ENCODE data around the gene ENTPD6. TPM values are rescaled to one million over a fixed set of nuclear protein-coding genes. Genes with fewer than 3 reads are reported as not detected.
"Not testable (repeated sequence)": the region's sequence is repeated elsewhere in the genome, so short reads cannot be mapped to it uniquely, and the experiment has no call there.

The ENTPD6 gene
- total RNA-seq, 2 experiments from 2014 or later: 47.7 to 48.2 TPM

DNA sequence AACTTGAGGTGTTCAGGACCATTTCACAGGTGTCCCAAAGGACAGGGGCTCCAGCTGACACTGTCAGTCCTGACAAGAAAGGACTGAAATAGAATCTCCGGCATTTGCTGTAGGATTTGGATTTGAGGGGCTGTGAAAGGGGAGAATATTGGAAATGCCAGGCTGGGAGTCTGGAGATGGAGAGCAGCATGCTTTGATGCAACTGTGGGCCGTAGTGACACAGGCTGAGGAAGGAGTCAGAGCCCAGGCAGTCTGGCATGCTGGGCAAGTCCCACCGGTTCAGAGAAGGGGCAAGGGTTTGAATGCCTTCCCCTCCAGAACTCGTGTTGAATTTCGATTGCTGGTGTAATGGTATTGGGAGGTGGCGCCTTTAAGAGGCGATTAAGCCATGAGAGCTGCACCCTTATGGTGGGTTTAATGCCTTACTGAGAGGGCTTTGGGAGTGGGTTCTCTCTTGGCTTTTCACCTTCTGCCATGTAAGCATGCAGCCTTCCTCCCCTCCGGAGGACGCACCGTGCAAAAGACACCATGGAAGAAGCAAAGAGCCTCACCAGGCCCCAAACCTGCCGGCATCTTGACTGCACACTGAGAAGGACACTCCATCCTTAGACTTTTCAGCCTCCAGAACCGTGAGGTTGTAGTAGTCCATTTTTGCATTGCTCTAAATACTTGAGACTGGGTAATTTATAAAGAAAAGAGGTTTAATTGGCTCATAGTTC is 43.0 kb downstream of the ENTPD6 start:
- peaks cover 20% of the 10 kb centered on the region for H3K27me3 Mint-ChIP-seq
- peaks cover 20% of the 10 kb centered on the region for H3K4me1 Mint-ChIP-seq
- ChIA-PET POLR2A (interaction anchor here (1.9 to 2.7 kb wide), 2 partner anchors 9 to 42 kb away, joined by 4 to 12 read pairs; partner anchors contain the start of gene PYGB), CTCF (no interaction called here)
- no peaks in the 10 kb centered on the region for H3K36me3 Mint-ChIP-seq (ENCODE audit: low read depth)
- DNase-seq: no peak
- peak overlapping the region; percentile 86 for H3K27ac Mint-ChIP-seq
- no peak overlapping the region for H3K4me3 Mint-ChIP-seq
- H3K9me3 Mint-ChIP-seq: no peaks in the 10 kb centered on the region

DNA sequence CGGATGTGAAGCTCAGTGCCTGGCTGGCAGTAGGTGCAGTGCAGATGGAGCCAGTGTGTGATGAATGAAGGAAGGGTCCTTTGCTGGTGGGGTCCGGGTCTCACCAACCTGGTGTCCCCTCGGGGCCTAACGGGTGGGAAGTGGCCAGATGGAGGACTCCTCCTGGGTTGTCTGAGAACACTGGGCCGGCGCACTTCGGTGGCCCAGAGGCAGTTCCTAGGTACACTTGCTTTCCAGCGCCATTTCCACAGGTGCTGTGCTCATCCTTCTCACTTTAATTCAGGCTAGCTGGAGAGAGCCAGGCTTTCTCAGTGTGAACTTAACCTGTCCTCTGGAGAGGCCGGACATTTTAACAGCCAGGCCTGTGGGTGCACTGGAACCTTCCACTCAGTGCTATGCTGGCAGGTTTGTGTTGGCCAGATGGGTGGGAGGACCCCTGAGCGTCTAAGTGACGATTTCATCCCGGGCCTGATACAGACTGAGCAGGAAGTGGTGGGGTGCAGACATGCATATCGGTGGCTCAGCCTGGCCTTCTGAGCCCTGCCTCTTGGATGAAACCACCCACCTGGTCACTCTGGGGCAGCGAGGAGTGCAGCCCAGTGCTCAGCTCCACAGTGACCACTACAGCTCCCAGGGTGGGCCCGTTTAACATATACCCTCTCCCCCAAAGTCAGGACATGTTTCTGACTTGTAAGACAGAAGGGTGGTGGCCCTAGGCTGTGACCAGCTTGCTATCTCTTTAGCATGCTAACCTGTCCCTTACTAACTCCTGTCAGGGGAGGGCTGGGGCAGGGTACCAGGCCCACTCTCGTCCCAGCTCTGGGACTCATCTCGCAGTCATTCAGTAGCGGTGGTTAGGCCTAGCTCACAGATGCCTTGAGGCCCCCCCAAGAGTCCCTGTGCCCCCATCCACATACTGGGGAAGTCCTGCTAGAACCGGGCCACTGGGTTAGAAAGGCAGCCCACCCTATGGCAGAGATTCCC is 44.2 kb downstream of the ENTPD6 start:
- H3K4me1 Mint-ChIP-seq: peaks cover 20% of the 10 kb centered on the region

DNA sequence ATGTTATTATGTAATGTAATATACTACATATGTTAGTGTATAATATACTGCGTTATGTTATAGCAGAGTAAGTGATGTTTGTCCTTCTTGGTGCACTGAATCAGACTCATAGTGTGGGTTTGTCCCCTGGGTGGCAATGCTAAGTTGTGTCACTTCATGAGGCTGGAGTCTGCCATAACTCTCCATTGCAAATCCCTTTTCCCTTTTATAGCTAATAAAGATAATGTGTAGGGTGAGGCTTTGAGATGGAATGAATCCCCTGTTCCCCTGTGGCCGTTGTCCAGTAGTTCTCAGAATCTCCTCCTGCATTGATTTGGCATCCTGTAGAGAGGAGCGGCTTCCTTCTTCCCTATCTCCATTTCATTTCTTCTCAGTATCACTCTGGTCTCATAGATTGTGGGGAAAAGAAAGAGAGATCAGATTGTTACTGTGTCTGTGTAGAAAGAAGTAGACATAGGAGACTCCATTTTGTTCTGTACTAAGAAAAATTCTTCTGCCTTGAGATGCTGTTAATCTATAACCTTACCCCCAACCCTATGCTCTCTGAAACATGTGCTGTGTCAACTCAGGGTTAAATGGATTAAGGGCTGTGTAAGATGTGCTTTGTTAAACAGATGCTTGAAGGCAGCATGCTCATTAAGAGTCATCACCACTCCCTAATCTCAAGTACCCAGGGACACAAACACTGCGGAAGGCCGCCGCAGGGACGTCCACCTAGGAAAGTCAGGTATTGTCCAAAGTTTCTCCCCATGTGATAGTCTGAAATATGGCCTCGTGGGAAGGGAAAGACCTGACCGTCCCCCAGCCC is 45.5 kb downstream of the ENTPD6 start:
- H3K36me3 Mint-ChIP-seq (ENCODE audit: low read depth); POLR2A ChIA-PET; H3K9me3 Mint-ChIP-seq; CTCF ChIA-PET; H3K4me3 Mint-ChIP-seq; H3K27ac Mint-ChIP-seq; DNase-seq: not testable (repeated sequence)
- H3K27me3 Mint-ChIP-seq: peaks cover 12% of the 10 kb centered on the region
- peaks cover 20% of the 10 kb centered on the region for H3K4me1 Mint-ChIP-seq

More for the DNA sequence above, 44.2 kb downstream of the ENTPD6 start:
- ChIA-PET POLR2A (interaction anchor here (0.7 to 1.4 kb wide), 2 partner anchors 168 to 262 kb away, joined by 3 read pairs; no protein-coding TSS in a partner anchor), CTCF (no interaction called here)
- no peaks in the 10 kb centered on the region for H3K36me3 Mint-ChIP-seq (ENCODE audit: low read depth)
- H3K9me3 Mint-ChIP-seq: no peaks in the 10 kb centered on the region
- peaks cover 13% of the 10 kb centered on the region for H3K27me3 Mint-ChIP-seq
- H3K4me3 Mint-ChIP-seq: no peak overlapping the region
- no peak for DNase-seq
- H3K27ac Mint-ChIP-seq: no peak overlapping the region

DNA sequence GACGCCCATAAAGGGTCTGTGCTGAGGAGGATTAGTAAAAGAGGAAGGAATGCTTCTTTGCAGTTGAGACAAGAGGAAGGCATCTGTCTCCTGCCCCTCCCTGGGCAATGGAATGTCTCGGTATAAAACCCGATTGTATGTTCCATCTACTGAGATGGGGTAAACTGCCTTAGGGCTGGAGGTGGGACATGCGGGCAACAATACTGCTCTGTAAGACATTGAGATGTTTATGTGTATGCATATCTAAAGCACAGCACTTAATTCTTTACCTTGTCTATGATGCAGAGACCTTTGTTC is 46.1 kb downstream of the ENTPD6 start:
- POLR2A ChIA-PET; CTCF ChIA-PET; H3K4me3 Mint-ChIP-seq; H3K36me3 Mint-ChIP-seq (ENCODE audit: low read depth); DNase-seq; H3K9me3 Mint-ChIP-seq; H3K27ac Mint-ChIP-seq: not testable (repeated sequence)
- Mint-ChIP-seq H3K4me1 (peaks cover 25% of the 10 kb centered on the region), H3K27me3 (peaks cover 17% of the 10 kb centered on the region)

DNA sequence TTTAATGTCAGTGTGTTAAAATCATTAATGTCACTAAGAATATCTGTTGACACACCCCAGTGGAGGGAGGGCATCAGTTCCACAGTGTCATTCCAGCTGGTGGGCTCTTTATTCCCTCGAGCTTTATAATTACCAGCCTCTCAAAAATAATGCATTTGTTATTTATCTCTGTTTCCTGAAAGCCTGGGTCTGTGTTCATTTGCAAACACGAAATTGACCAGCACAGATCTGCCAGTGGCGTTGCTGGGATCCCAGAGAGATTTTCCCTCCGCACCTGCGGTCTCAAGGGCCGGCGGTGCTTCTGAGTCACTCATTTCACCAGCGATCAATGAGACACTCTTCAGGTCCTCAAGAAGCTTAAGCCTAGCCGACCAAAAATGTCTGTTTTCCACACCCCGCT is 46.7 kb downstream of the ENTPD6 start:
- H3K4me1 Mint-ChIP-seq: peaks cover 30% of the 10 kb centered on the region
- H3K4me3 Mint-ChIP-seq: no peak overlapping the region
- no peaks in the 10 kb centered on the region for H3K36me3 Mint-ChIP-seq (ENCODE audit: low read depth)
- H3K27me3 Mint-ChIP-seq: peaks cover 21% of the 10 kb centered on the region
- POLR2A ChIA-PET: no interaction called here
- no peak overlapping the region for H3K27ac Mint-ChIP-seq
- CTCF ChIA-PET: no interaction called here
- no peaks in the 10 kb centered on the region for H3K9me3 Mint-ChIP-seq
- DNase-seq: no peak

DNA sequence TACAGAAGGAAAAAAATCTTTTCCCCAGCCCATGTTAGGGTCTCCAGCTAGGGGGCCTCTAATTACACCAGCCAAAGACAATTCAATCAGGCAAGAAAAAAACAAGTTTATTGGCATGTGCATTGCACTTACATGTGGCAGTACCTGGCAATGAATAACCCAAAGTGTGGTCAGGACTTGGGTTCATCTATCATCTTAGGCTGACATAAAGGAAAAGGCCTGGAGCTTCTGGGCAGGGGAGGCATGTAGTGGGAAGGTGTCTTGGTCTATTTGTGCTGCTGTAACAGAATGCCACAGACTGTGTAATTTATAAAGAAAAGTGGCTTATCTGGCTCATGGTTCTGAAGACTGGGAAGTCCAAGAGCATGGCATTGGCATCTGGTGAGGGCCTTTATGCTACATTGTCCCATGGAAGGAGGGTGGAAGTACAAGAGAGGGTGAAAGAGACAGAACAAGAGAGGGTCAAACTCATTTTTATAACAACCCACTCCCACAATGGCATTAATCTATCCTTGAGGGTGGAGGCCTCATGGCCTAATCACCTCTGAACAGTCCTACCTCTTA is 48.0 kb downstream of the ENTPD6 start:
- no peak for DNase-seq
- peaks cover 21% of the 10 kb centered on the region for H3K27me3 Mint-ChIP-seq
- H3K36me3 Mint-ChIP-seq (ENCODE audit: low read depth): no peaks in the 10 kb centered on the region
- CTCF ChIA-PET: no interaction called here
- peaks cover 18% of the 10 kb centered on the region for H3K4me1 Mint-ChIP-seq
- POLR2A ChIA-PET: no interaction called here
- H3K4me3 Mint-ChIP-seq: no peak overlapping the region
- H3K9me3 Mint-ChIP-seq: no peaks in the 10 kb centered on the region
- no peak overlapping the region for H3K27ac Mint-ChIP-seq

DNA sequence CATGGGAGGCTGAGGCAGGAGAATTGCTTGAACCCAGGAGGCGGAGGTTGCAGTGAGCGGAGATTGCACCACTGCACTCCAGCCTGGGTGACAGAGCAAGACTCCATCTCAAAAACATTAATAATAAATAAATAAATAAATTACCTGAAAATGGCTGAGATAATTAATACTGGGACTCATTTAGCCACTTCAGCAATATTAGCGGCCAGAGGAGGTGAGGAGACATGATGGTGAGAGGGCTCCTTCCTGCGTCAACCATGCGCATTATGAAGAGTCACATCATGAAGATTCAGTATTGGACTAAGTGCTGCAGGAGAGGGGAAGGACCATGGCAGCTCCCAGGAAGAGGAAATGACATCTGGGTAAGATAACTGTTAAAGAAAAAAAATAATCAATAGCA is 49.5 kb downstream of the ENTPD6 start:
- no peak for DNase-seq
- Mint-ChIP-seq H3K27me3 (peaks cover 21% of the 10 kb centered on the region), H3K36me3 (ENCODE audit: low read depth) (no peaks in the 10 kb centered on the region), H3K9me3 (no peaks in the 10 kb centered on the region), H3K4me1 (peaks cover 23% of the 10 kb centered on the region), H3K27ac (no peak overlapping the region), H3K4me3 (no peak overlapping the region)
- ChIA-PET POLR2A (no interaction called here), CTCF (interaction anchor here (0.6 kb wide), 1 partner anchor 128 kb away, joined by 3 read pairs; no protein-coding TSS in a partner anchor)

DNA sequence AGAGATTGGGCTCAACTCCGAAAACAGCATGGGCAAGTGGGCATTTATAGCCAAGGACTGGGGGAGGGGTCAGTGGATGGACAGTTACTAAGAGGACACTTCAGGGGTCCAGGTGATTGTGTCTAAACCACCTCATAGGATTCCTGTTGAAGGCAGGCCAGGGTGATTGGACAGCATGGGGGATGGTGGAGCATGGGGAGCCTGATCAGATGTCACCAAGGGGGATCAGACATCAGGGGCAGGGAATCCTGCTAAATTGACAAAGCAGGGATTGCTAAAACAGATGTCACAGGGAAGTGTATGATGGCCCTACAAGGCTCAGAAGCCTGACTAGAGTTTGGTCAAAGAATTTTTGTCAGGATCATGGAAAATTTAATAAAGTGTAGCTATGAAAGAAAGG is 49.9 kb downstream of the ENTPD6 start:
- H3K4me3 Mint-ChIP-seq: no peak overlapping the region
- peaks cover 28% of the 10 kb centered on the region for H3K4me1 Mint-ChIP-seq
- H3K27ac Mint-ChIP-seq: no peak overlapping the region
- H3K27me3 Mint-ChIP-seq: peaks cover 21% of the 10 kb centered on the region
- H3K36me3 Mint-ChIP-seq (ENCODE audit: low read depth): no peaks in the 10 kb centered on the region
- no peak for DNase-seq
- H3K9me3 Mint-ChIP-seq: no peaks in the 10 kb centered on the region
- CTCF ChIA-PET: no interaction called here
- POLR2A ChIA-PET: interaction anchor here (0.9 kb wide), 1 partner anchor 162 kb away, joined by 4 read pairs; the partner anchor contains the start of gene GINS1

DNA sequence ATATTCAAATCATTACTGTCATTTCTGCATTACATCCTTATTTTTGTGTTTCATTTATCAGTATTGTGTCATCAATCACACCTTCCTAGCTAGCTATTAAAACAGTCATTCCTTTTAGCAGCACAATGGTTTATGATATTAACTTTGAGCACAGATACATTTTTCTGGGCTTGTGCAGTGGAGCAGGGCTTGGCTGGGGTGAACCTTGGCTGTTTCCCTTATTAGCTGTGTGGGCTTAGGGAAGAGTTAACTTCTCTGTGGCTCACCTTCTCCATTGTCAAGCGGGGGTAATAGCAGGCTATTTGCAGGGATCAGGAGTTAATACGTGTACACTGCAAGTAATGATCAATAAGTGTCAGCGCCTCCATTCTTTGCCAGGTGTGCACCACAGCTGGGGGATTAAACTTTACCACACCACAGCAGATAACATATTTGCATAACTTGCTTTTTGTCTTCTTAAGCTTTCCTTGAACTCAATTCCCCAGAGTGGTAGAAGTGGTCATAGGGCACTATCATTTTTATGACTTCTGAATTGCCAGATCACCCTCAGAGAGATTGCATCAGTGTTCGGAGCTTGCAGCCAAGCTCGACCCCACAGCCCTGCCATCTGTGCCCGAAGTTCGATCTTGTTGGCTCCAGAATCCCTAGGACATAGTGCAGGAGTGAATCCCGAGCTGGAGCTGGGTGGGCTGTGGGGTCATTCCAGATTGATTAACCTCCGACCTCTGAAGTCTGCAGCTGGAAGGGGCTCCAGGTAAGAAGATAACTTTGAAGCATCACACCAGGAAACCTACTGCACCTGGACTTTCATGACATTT is 50.9 kb downstream of the ENTPD6 start:
- H3K4me3 Mint-ChIP-seq: peak overlapping the region; percentile 90

DNA sequence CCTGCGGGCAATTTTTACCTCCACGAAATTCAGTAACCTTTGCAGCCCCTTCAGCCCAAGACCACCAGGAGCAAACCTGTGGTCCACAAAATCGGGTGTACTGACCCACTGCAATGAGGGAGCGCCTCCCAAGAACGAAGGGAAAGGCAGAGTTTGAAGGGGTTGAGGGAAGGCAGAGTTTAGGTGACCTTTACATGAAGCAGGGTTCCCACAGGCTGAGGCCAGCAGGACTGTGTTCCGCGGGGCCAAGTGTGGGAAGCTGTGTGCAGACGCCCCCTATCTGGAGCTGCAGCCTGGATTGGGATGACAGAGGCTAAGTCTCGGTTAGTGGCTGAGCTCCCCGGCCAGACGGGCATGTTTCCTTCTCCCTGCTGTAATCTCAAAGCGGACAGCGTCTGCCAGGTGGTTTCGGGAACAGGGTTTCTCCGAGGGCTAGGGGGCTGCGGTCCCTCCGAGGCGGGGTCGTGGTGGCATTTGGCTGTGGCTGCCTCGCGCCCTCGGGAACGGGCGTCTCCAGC is 51.5 kb downstream of the ENTPD6 start:
- CTCF ChIA-PET: interaction anchor here (0.9 to 1.7 kb wide), 5 partner anchors 15 to 254 kb away, joined by 3 to 8 read pairs (median 3); no protein-coding TSS in a partner anchor
- H3K4me3 Mint-ChIP-seq: peak overlapping the region; percentile 90
- H3K4me1 Mint-ChIP-seq: peaks cover 39% of the 10 kb centered on the region
- H3K27me3 Mint-ChIP-seq: peaks cover 20% of the 10 kb centered on the region
- peak; percentile 22 for DNase-seq
- H3K36me3 Mint-ChIP-seq (ENCODE audit: low read depth): no peaks in the 10 kb centered on the region
- no peaks in the 10 kb centered on the region for H3K9me3 Mint-ChIP-seq
- peak overlapping the region; percentile 1 for H3K27ac Mint-ChIP-seq
- POLR2A ChIA-PET: interaction anchor here (0.5 to 4.6 kb wide), 10 partner anchors 10 to 254 kb away, joined by 3 to 22 read pairs (median 8); partner anchors contain the start of genes ACSS1, ENTPD6 and GINS1

More for the DNA sequence above, 50.9 kb downstream of the ENTPD6 start:
- Mint-ChIP-seq H3K27ac (no peak overlapping the region), H3K36me3 (ENCODE audit: low read depth) (no peaks in the 10 kb centered on the region), H3K9me3 (no peaks in the 10 kb centered on the region), H3K4me1 (peaks cover 36% of the 10 kb centered on the region), H3K27me3 (peaks cover 21% of the 10 kb centered on the region)
- no peak for DNase-seq
- POLR2A ChIA-PET: interaction anchor here (0.5 to 4.6 kb wide), 9 partner anchors 9 to 253 kb away, joined by 3 to 22 read pairs (median 7); partner anchors contain the start of genes ENTPD6 and GINS1
- CTCF ChIA-PET: interaction anchor here (0.9 to 1.7 kb wide), 3 partner anchors 23 to 253 kb away, joined by 3 to 8 read pairs (median 4); no protein-coding TSS in a partner anchor

DNA sequence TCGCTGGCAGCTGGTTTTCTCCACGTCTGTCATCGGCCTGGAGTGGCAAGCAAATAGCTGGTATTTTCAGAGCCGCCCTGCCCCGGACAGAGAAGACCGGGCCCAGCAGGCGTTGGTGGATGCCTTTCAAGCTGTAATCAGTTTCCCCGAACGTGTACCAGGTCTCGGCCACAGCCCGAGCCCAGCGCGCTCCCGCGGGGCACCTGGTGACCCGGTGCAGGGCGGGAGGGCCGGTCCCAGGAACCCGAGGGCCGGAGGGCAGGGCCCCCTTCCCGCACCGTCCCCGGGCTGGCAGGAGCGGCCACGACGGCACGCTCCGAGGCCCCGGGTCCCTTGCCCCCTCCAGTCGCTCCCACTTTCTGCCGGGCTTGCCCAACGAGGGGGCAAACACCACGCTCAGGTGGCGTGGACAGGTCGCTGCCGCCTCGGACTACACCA is 52.0 kb downstream of the ENTPD6 start:
- no peak overlapping the region for H3K27ac Mint-ChIP-seq
- ChIA-PET CTCF (interaction anchor here (0.7 to 1.7 kb wide), 6 partner anchors 14 to 254 kb away, joined by 3 to 8 read pairs (median 3); no protein-coding TSS in a partner anchor), POLR2A (interaction anchor here (0.6 to 4.6 kb wide), 12 partner anchors 9 to 254 kb away, joined by 3 to 22 read pairs (median 6); partner anchors contain the start of genes ABHD12, ACSS1, ENTPD6 and GINS1)
- DNase-seq: no peak
- H3K27me3 Mint-ChIP-seq: peaks cover 15% of the 10 kb centered on the region
- H3K4me1 Mint-ChIP-seq: peaks cover 41% of the 10 kb centered on the region
- no peaks in the 10 kb centered on the region for H3K36me3 Mint-ChIP-seq (ENCODE audit: low read depth)
- H3K4me3 Mint-ChIP-seq: peak overlapping the region; percentile 90
- no peaks in the 10 kb centered on the region for H3K9me3 Mint-ChIP-seq
